Tibial artery (tissue), 4 donors: ENCODE results near the gene ATXN10.

ENCODE experiments used
- DNase-seq, 2 donors: peaks; one replicate each; pipeline ENCODE4 v3.0.0-alpha.2; 2019
- H3K27ac ChIP-seq, 2 donors: fragments of 200-600 bp; sonication (generic) in 1 of 2; 1 replicate in 1 of 2; 2 replicates in 1 of 2; pipeline ENCODE4 v1.5.1; 2018 to 2019; ENCODE audit warnings: mild to moderate bottlenecking in 1 of 2
- H3K27me3 ChIP-seq, 2 donors: fragments of 200-600 bp; sonication (generic) in 1 of 2; one replicate each; pipeline versions ENCODE4 v1.5.1 to v1.6.0; 2016 to 2019
- H3K36me3 ChIP-seq, 3 donors: fragments of 200-600 bp; sonication (generic) in 2 of 3; one replicate each; pipeline ENCODE4 v1.5.1; 2016 to 2019; ENCODE audit warnings: mild to moderate bottlenecking in 2 of 3
- H3K4me1 ChIP-seq, 4 donors: fragments of 200-600 bp; sonication (generic) in 2 of 4; 1 replicate in 3 of 4; 2 replicates in 1 of 4; pipeline ENCODE4 v1.5.1; 2016 to 2019
- H3K4me3 ChIP-seq, 2 donors: fragments of 200-600 bp; sonication (generic) in 1 of 2; 1 replicate in 1 of 2; 2 replicates in 1 of 2; pipeline ENCODE4 v1.5.1; 2018 to 2019; ENCODE audit warnings: mild to moderate bottlenecking in 2 of 2
- H3K9me3 ChIP-seq, 3 donors: fragments of 200-600 bp; sonication (generic) in 1 of 3; one replicate each; pipeline ENCODE4 v1.5.1; 2016 to 2019
- CTCF ChIP-seq, 2 experiments: fragments of 200-600 bp in 1 of 2; fragments of 450-650 bp in 1 of 2; IDR thresholded peaks; one replicate each; pipeline ENCODE4 v1.5.1; 2017 to 2019; ENCODE audit warnings: antibody characterized with exemption in 2 of 2, mild to moderate bottlenecking in 1 of 2, moderate library complexity in 1 of 2
- intact Hi-C: fragments of 100-400 bp; cut with DNase I; formaldehyde crosslinking; loops from one replicate; pipeline ENCODE4 v1.15.0; 2023; ENCODE audit warnings: low total_unique reads

The ATXN10 gene

GRCh38 chr22:45836418-45837169 is 165.0 kb downstream of the ATXN10 start:
- Histone ChIP-seq H3K27me3 (no peaks in the 10 kb centered on the region), H3K4me3 (no peak overlapping the region), H3K4me1 (no peaks in the 10 kb centered on the region), H3K9me3 (no peaks in the 10 kb centered on the region), H3K36me3 (peaks cover 0 to 46% (median 0%) of the 10 kb centered on the region in 3 donors), H3K27ac (no peak overlapping the region)
- intact Hi-C loops, result no loop called here
- DNase-seq, result no peak
- TF ChIP-seq CTCF (IDR thresholded peaks at IDR 0.05), result no peak

- Histone ChIP-seq H3K36me3 (peaks cover 0 to 55% (median 0%) of the 10 kb centered on the region in 3 donors), H3K4me1 (no peaks in the 10 kb centered on the region), H3K4me3 (no peak overlapping the region), H3K9me3 (no peaks in the 10 kb centered on the region), H3K27me3 (no peaks in the 10 kb centered on the region), H3K27ac (no peak overlapping the region)
- no peak for TF ChIP-seq CTCF (IDR thresholded peaks at IDR 0.05)
- intact Hi-C loops, result no loop called here
- DNase-seq, result no peak
Observed at GRCh38 chr22:45837508-45837907, 165.9 kb downstream of the ATXN10 start.

- Histone ChIP-seq H3K27me3 (no peaks in the 10 kb centered on the region), H3K27ac (no peak overlapping the region), H3K4me1 (no peaks in the 10 kb centered on the region), H3K4me3 (no peak overlapping the region), H3K9me3 (no peaks in the 10 kb centered on the region), H3K36me3 (peaks cover 1 to 64% (median 5%) of the 10 kb centered on the region in 3 donors)
- no peak for TF ChIP-seq CTCF (IDR thresholded peaks at IDR 0.05)
- intact Hi-C loops, result no loop called here
- DNase-seq, result no peak
Observed at GRCh38 chr22:45838305-45838887, 166.8 kb downstream of the ATXN10 start.

GRCh38 chr22:45840483-45840882 is 168.8 kb downstream of the ATXN10 start:
- Histone ChIP-seq H3K4me1 (no peaks in the 10 kb centered on the region), H3K9me3 (no peaks in the 10 kb centered on the region), H3K27me3 (no peaks in the 10 kb centered on the region), H3K36me3 (peaks cover 11 to 62% (median 23%) of the 10 kb centered on the region in 3 donors), H3K27ac (no peak overlapping the region), H3K4me3 (no peak overlapping the region)
- no peak for TF ChIP-seq CTCF (IDR thresholded peaks at IDR 0.05)
- DNase-seq, result no peak
- intact Hi-C loops, result no loop called here

GRCh38 chr22:45842291-45842991 is 170.8 kb downstream of the ATXN10 start:
- peaks cover 11 to 66% (median 23%) of the 10 kb centered on the region in 3 donors for H3K36me3 ChIP-seq

More at GRCh38 chr22:45842291-45842991, 170.8 kb downstream of the ATXN10 start:
- Histone ChIP-seq H3K4me3 (no peak overlapping the region), H3K27me3 (no peaks in the 10 kb centered on the region), H3K4me1 (no peaks in the 10 kb centered on the region), H3K27ac (no peak overlapping the region), H3K9me3 (no peaks in the 10 kb centered on the region)
- DNase-seq, result no peak
- intact Hi-C loops, result no loop called here
- no peak for TF ChIP-seq CTCF (IDR thresholded peaks at IDR 0.05)
